Peyer's patch (tissue), 4 donors: Measurements from ENCODE around the gene DRAXIN. TPM values are rescaled to one million over a fixed set of nuclear protein-coding genes. Genes with fewer than 3 reads are reported as not detected.
A peak's percentile ranks its signal among the peaks of the same experiment; 100 is the strongest.

Source experiments
- DNase-seq, 3 donors: peaks; one replicate each; pipeline ENCODE4 v3.0.0-alpha.2; 2017 to 2019
- H3K27ac ChIP-seq, 4 donors: fragments of 200-600 bp; sonication (generic); one replicate each; pipeline ENCODE4 v1.5.1; 2016 to 2019
- H3K27me3 ChIP-seq, 2 donors: fragments of 200-600 bp; sonication (generic); one replicate each; pipeline ENCODE4 v1.5.1; 2019
- H3K36me3 ChIP-seq, 3 donors: fragments of 200-600 bp; sonication (generic); one replicate each; pipeline ENCODE4 v1.5.1; 2016 to 2019
- H3K4me1 ChIP-seq, 4 donors: fragments of 200-600 bp; sonication (generic); one replicate each; pipeline ENCODE4 v1.5.1; 2016 to 2019
- H3K4me3 ChIP-seq, 4 donors: fragments of 200-600 bp; sonication (generic); 1 replicate in 3 of 4; 2 replicates in 1 of 4; pipeline ENCODE4 v1.5.1; 2016 to 2019; ENCODE audit warnings: mild to moderate bottlenecking in 1 of 4
- H3K9me3 ChIP-seq, 4 donors: fragments of 200-600 bp; sonication (generic); one replicate each; pipeline ENCODE4 v1.5.1; 2016 to 2019; ENCODE audit warnings: mild to moderate bottlenecking in 1 of 4
- POLR2A ChIP-seq, 2 donors: fragments of 450-650 bp; IDR thresholded peaks; one replicate each; pipeline ENCODE4 v1.5.1; 2017; ENCODE audit warnings: antibody characterized with exemption in 2 of 2, mild to moderate bottlenecking in 2 of 2, moderate library complexity in 2 of 2
- total RNA-seq, 4 donors: library from RNA; depleted of rRNA; stranded (reverse); fragments of >200 nt; gene quantifications; one replicate each; pipeline ENCODE4 v1.1.0, GENCODE V29; 2016
- TF ChIP-seq, protein P1 (sequence below), 6 experiments: fragments of 450-650 bp in 4 of 6; fragments of 200-600 bp in 2 of 6; sonication (generic) in 1 of 6; IDR thresholded peaks; one replicate each; pipeline ENCODE4 v1.5.1; 2017 to 2019; ENCODE audit warnings: antibody characterized with exemption in 6 of 6, mild to moderate bottlenecking in 3 of 6, moderate library complexity in 1 of 6

DRAXIN gene
- total RNA-seq, 4 donors from 2014 or later: not detected

DNA sequence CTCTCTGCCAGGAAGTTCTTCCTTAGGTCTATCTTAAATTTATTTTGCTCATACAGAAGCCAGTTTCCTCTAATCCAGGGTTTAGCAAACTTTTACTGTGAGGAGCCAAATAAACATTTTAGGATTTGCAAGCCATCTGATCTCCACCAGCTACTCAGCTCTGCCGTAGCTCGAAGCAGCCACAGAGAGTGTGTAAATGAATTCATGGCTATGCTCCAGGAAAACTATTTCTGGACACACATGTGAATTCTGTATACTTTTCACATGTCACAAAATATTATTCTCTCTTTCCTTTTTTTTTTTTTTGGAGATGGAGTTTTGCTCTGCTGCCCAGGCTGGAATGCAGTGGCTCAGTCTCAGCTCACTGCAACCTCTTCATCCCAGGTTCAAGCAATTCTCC is 31.0 kb downstream of the DRAXIN start:
- no peaks in the 10 kb centered on the region for H3K27me3 ChIP-seq
- H3K36me3 ChIP-seq: no peaks in the 10 kb centered on the region
- H3K4me1 ChIP-seq: no peaks in the 10 kb centered on the region
- no peak overlapping the region for H3K4me3 ChIP-seq
- no peak overlapping the region for H3K27ac ChIP-seq
- H3K9me3 ChIP-seq: no peaks in the 10 kb centered on the region
- no peak for DNase-seq
- TF ChIP-seq, protein P1, sequence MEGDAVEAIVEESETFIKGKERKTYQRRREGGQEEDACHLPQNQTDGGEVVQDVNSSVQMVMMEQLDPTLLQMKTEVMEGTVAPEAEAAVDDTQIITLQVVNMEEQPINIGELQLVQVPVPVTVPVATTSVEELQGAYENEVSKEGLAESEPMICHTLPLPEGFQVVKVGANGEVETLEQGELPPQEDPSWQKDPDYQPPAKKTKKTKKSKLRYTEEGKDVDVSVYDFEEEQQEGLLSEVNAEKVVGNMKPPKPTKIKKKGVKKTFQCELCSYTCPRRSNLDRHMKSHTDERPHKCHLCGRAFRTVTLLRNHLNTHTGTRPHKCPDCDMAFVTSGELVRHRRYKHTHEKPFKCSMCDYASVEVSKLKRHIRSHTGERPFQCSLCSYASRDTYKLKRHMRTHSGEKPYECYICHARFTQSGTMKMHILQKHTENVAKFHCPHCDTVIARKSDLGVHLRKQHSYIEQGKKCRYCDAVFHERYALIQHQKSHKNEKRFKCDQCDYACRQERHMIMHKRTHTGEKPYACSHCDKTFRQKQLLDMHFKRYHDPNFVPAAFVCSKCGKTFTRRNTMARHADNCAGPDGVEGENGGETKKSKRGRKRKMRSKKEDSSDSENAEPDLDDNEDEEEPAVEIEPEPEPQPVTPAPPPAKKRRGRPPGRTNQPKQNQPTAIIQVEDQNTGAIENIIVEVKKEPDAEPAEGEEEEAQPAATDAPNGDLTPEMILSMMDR (IDR thresholded peaks at IDR 0.05): no peak
- TF ChIP-seq POLR2A (IDR thresholded peaks at IDR 0.05): no peak

DNA sequence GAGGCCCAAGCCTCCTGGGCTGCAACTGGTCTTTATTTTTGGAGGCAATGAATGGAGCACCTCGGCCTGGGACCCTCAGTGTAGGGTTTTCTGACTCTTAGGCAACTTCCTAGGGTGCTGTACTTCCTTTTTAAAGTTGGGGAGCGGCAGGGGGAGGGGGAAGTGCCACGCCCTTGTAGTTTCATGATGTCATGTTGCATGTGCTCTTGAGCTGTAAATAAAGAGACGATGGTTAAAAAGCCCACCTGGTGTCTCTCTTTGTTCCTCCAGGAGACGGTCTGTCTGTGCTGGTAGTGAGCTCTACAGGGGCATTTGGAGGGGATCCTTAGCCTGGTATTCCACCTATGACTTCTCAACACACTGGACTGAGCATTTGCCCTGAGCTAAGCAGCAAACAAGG is 34.1 kb downstream of the DRAXIN start:
- no peak for DNase-seq
- Histone ChIP-seq H3K27ac (no peak overlapping the region), H3K4me3 (no peak overlapping the region), H3K27me3 (no peaks in the 10 kb centered on the region), H3K36me3 (no peaks in the 10 kb centered on the region), H3K9me3 (no peaks in the 10 kb centered on the region), H3K4me1 (peaks cover 0 to 14% (median 12%) of the 10 kb centered on the region in 4 donors)
- TF ChIP-seq, protein P1 (IDR thresholded peaks at IDR 0.05): no peak
- no peak for TF ChIP-seq POLR2A (IDR thresholded peaks at IDR 0.05)

DNA sequence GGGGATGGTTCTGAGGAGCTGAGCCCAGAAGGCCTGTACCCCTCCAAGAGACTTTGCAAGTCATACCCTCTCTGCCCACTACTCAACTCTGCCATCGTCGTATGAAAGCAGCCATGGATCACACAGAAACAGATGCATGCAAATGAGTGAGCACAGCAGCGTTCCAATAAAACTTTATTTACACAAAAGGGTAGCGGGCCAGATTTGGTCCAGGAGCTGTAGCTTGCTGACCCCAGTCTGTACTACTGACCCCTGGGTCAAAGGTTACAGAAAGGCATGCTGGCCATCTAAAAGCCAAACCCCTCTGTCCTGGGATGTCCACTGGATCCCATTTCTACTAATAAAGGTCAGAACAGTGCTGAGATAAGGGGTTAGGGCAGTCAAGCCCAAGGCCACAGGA is 35.6 kb downstream of the DRAXIN start:
- Histone ChIP-seq H3K27ac (no peak overlapping the region), H3K4me1 (peaks cover 0 to 23% (median 18%) of the 10 kb centered on the region in 4 donors), H3K9me3 (no peaks in the 10 kb centered on the region), H3K36me3 (no peaks in the 10 kb centered on the region), H3K4me3 (no peak overlapping the region), H3K27me3 (no peaks in the 10 kb centered on the region)
- TF ChIP-seq, protein P1 (IDR thresholded peaks at IDR 0.05): no peak
- no peak for TF ChIP-seq POLR2A (IDR thresholded peaks at IDR 0.05)
- DNase-seq: no peak

DNA sequence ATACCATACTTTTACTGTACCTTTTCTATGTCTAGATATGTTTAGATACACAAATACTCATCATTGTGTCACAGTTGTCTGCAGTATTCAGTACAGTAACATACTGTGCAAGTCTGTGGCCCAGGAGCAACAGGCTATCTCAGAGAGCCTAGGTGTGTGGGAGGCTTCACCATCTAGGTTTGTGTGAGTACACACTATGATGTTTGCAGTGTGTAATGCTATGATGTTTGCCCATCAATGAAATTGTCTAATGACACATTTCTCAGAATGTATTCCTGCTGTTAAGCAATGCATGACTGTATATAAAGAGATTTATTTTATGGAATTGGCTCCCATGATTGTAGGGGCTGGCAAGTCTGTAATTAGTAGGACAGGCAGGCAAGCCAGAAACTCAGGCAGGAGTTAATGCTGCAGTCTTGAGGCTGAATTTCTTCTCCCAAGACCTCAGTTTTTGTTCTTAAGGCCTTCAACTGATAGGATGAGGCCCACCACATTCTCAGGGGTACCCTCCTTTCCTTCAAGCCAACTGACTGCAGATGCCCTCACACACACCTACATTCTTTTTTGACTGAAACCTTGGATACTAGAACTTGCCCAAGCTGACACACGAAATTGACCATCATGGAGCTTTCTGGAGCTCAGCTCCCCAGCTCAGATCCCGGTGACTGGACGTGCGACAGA is 36.8 kb downstream of the DRAXIN start:
- peaks cover 0 to 29% (median 18%) of the 10 kb centered on the region in 4 donors for H3K4me1 ChIP-seq
- no peak for DNase-seq
- TF ChIP-seq, protein P1 (IDR thresholded peaks at IDR 0.05): no peak
- TF ChIP-seq POLR2A (IDR thresholded peaks at IDR 0.05): no peak
- H3K36me3 ChIP-seq: no peaks in the 10 kb centered on the region
- H3K27ac ChIP-seq: no peak overlapping the region
- H3K27me3 ChIP-seq: no peaks in the 10 kb centered on the region
- no peaks in the 10 kb centered on the region for H3K9me3 ChIP-seq
- H3K4me3 ChIP-seq: no peak overlapping the region

DNA sequence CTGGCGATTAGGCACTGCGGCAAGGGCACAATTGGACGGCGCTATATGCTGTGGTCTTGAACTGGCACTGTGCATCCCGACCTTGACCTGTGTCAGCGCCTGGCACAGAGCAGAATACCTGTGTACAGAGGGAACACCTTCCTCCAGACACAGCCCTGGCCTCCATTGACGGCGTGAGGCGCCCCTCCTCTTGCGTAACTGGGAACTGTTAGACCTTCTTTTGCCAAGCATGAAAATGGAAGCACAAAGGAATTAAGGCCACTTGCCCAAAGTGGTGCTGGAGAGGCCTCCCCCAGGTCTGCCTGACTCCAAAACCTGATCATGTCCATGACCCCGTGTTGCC is 37.6 kb downstream of the DRAXIN start:
- H3K9me3 ChIP-seq: no peaks in the 10 kb centered on the region
- no peak for TF ChIP-seq POLR2A (IDR thresholded peaks at IDR 0.05)
- TF ChIP-seq, protein P1 (IDR thresholded peaks at IDR 0.05): no peak
- no peaks in the 10 kb centered on the region for H3K27me3 ChIP-seq
- peak overlapping the region in 3 of 4 donors; percentile 25 to 82 (median 66) for H3K27ac ChIP-seq
- H3K36me3 ChIP-seq: no peaks in the 10 kb centered on the region
- no peak overlapping the region for H3K4me3 ChIP-seq
- no peak for DNase-seq
- peaks cover 0 to 29% (median 18%) of the 10 kb centered on the region in 4 donors for H3K4me1 ChIP-seq
